HFFc6 (cell line): ENCODE measurements around the gene GAGE10. TPM values are rescaled to one million over a fixed set of nuclear protein-coding genes. Genes with fewer than 3 reads are reported as not detected.
"Not testable (repeated sequence)": the region's sequence is repeated elsewhere in the genome, so short reads cannot be mapped to it uniquely, and the experiment has no call there.

Experiments
- DNase-seq: peaks from one replicate; pipeline ENCODE4 v3.0.0-alpha.2; 2018
- H3K27ac Mint-ChIP-seq: 2 replicates; pipeline ENCODE4 v1.8.0; 2020; ENCODE audit warnings: mild to moderate bottlenecking, mixed read lengths
- H3K27me3 Mint-ChIP-seq: 2 replicates; pipeline ENCODE4 v1.8.0; 2021; ENCODE audit warnings: mild to moderate bottlenecking, moderate library complexity, mixed read lengths; ENCODE audit not compliant: insufficient read depth
- H3K36me3 Mint-ChIP-seq: 2 replicates; pipeline ENCODE4 v1.8.0; 2021; ENCODE audit warnings: low read depth, mixed read lengths
- H3K4me1 Mint-ChIP-seq: 2 replicates; pipeline ENCODE4 v1.8.0; 2020; ENCODE audit warnings: low read depth, mixed read lengths
- H3K4me3 Mint-ChIP-seq: 2 replicates; pipeline ENCODE4 v1.8.0; 2020; ENCODE audit warnings: mild to moderate bottlenecking, moderate library complexity, mixed read lengths
- H3K9me3 Mint-ChIP-seq: 2 replicates; pipeline ENCODE4 v1.8.0; 2020; ENCODE audit warnings: mild to moderate bottlenecking, mixed read lengths
- CTCF ChIP-seq: fragments of 200-600 bp; sonication (generic); IDR thresholded peaks from 2 replicates; pipeline ENCODE4 v1.5.0; 2021; ENCODE audit warnings: antibody characterized with exemption, mild to moderate bottlenecking
- total RNA-seq, 6 experiments: library from RNA; stranded (reverse); fragmentation: NEBNext Ultra II Directional; extraction: Animal tissue kit (Norgen Biotek cat#: 25700); gene quantifications; 2 replicates in 1 of 6; 3 replicates in 5 of 6; pipeline ENCODE4 v1.2.3, GENCODE V29; 2021

GAGE10 gene
- total RNA-seq, 6 experiments from 2014 or later: not detected

- H3K36me3 Mint-ChIP-seq: no peaks in the 10 kb centered on the region
- H3K9me3 Mint-ChIP-seq: no peaks in the 10 kb centered on the region
- peaks cover 5% of the 10 kb centered on the region; the same call in 1 of the 2 replicates for H3K27me3 Mint-ChIP-seq
- H3K4me3 Mint-ChIP-seq: no peak overlapping the region
- no peaks in the 10 kb centered on the region for H3K4me1 Mint-ChIP-seq
- TF ChIP-seq CTCF: no peak
- no peak for DNase-seq
- no peak overlapping the region for H3K27ac Mint-ChIP-seq
These were observed 12.6 kb downstream of the GAGE10 start for GRCh38 chrX:49316085-49316484.

GRCh38 chrX:49321737-49322136, 18.3 kb downstream of the GAGE10 start, which contains the start of gene GAGE12J:
Gene GAGE12J (plus strand): TSS chrX:49322037. CDS start chrX:49323194, 1,157 bp downstream.
- H3K36me3 Mint-ChIP-seq, H3K27ac Mint-ChIP-seq, H3K4me1 Mint-ChIP-seq, H3K4me3 Mint-ChIP-seq, H3K27me3 Mint-ChIP-seq, H3K9me3 Mint-ChIP-seq, DNase-seq: not testable (repeated sequence)

GRCh38 chrX:49322266-49322665, 18.8 kb downstream of the GAGE10 start:
- H3K27me3 Mint-ChIP-seq, H3K36me3 Mint-ChIP-seq, H3K9me3 Mint-ChIP-seq, H3K4me1 Mint-ChIP-seq, DNase-seq, H3K4me3 Mint-ChIP-seq, H3K27ac Mint-ChIP-seq: not testable (repeated sequence)

DNA sequence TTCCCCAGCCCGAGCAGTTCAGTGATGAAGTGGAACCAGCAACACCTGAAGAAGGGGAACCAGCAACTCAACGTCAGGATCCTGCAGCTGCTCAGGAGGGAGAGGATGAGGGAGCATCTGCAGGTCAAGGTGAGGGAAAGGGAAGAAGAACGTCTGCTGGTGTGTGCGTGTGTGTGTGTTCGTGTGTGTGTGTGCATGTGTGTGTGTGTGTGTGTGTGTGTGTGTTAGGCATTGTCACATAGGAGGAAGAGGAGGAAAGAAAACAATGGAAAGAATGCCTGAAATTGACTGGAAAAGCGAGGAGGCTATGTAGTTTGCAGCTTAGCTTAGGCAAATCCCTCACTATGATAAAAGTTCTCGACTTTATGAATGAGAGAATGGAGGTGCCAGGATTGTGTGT, 20.3 kb downstream of the GAGE10 start:
- H3K4me1 Mint-ChIP-seq, H3K4me3 Mint-ChIP-seq, DNase-seq, H3K36me3 Mint-ChIP-seq, H3K27me3 Mint-ChIP-seq, H3K9me3 Mint-ChIP-seq, H3K27ac Mint-ChIP-seq: not testable (repeated sequence)

DNA sequence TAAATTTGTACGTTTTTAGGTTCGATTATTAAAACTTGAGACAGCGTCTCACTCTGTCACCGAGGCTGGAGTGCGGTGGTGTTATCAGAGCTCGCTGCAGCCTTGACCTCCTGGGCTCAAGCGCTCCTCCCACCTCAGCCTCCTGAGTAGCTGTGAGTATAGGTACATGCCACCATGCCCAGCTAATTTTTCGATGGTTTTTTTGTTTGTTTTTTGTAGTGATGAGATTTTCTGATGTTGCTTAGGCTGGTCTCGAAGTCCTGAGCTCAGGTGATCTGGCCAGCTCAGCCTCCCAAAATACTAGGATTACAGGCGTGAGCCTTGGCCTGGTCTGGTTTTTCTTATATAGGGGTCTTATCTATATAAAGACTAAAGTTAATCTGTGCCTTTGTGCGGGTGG, 27.0 kb downstream of the GAGE10 start:
- H3K27ac Mint-ChIP-seq, H3K9me3 Mint-ChIP-seq, H3K4me1 Mint-ChIP-seq, DNase-seq, H3K4me3 Mint-ChIP-seq, H3K36me3 Mint-ChIP-seq, H3K27me3 Mint-ChIP-seq: not testable (repeated sequence)

DNA sequence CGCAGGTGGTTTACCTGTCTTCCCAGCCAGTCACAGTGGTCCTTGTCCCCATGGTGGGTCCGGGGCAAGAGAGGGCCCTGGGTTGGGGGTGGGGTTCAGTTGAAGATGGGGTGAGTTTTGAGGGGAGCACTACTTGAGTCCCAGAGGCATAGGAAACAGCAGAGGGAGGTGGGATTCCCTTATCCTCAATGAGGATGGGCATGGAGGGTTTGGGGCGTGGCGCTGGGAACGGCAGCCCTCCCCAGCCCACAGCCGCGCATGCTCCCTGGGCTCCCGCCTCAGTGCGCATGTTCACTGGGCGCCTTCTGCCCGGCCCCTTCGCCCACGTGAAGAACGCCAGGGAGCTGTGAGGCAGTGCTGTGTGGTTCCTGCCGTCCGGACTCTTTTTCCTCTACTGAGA, 27.8 kb downstream of the GAGE10 start, which contains the start of gene GAGE13:
TSS of gene GAGE13 (plus strand) at position 301 of the 400 bp plus-strand sequence. CDS start 1,156 bp downstream, outside the sequence.
- not testable (repeated sequence) for H3K36me3 Mint-ChIP-seq, H3K9me3 Mint-ChIP-seq, H3K4me3 Mint-ChIP-seq, H3K4me1 Mint-ChIP-seq, H3K27me3 Mint-ChIP-seq, DNase-seq, H3K27ac Mint-ChIP-seq

GRCh38 chrX:49331841-49332240, 28.4 kb downstream of the GAGE10 start:
- not testable (repeated sequence) for H3K27me3 Mint-ChIP-seq, H3K27ac Mint-ChIP-seq, DNase-seq, H3K9me3 Mint-ChIP-seq, H3K36me3 Mint-ChIP-seq, H3K4me1 Mint-ChIP-seq, H3K4me3 Mint-ChIP-seq

DNA sequence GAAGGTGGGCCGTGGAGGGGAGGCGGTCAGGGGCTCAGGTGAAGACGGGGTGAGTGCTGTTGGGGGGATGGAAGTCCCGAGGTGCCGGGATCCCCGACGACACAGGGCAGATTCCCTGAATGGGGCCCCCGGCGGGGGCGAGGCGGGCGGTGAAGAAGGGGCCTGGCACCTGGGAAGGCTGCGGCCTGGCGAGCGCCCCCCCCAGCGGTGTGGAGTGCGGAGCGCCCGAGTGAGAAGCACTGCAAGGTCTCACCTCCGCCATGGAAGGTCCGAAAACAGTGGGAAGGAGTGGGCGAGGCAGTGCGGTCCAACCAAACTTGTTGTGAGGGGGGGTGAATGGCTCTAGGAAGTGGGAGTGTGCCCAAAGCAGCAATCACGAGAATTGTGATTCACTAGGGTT, 38.0 kb downstream of the GAGE10 start:
- not testable (repeated sequence) for H3K4me3 Mint-ChIP-seq, H3K9me3 Mint-ChIP-seq, H3K4me1 Mint-ChIP-seq, H3K27me3 Mint-ChIP-seq, H3K27ac Mint-ChIP-seq, DNase-seq, H3K36me3 Mint-ChIP-seq

DNA sequence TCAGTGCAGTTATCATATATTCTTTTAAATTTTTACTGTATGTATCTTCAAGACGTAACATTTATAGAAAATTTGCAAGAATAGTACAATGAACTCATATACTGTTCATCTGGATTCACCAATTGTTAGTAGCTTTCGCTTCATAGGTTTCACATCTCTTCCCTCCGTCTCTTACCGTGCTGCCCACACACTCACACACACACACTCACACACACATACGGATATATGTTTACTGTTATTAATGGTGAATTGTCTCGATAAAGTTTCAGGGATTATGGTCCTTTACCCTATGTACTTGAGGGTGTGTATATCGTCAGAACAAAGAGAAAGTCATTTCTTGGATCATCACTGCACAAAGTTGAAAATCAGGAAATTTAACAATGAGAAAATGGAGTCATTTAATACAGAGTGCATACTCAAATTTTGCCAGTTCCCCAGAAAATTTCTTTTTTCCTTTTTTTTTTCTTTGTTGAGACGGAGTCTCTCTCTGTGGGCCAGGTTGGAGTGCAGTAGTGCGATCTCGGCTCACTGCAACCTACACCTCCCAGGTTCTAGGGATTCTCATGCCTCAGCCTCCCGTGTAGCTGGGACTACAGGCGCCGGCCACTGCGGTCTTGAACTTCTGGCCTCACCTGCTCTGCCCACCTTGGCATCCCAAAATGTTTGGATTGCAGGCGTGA, 41.2 kb downstream of the GAGE10 start:
- H3K4me3 Mint-ChIP-seq, H3K36me3 Mint-ChIP-seq, H3K9me3 Mint-ChIP-seq: not testable (repeated sequence)

DNA sequence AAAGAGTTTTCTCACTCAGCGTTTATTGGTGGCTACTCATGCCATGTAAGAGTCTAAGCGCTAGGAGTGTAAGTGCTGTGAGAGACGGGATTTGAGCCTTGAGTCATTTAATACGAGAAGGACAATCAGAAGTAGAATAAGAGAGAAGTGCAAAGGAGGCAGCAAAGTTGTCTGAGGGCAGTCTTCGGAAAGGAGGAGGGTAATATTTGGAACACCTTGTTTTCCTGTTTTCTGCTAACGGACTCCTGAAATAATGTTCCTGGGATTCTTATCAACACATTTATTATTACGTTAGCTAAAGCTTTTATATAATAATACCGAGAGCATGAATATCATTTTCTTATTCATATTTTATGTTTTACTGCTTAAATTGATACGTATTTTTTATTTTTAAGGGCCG, 42.0 kb downstream of the GAGE10 start:
- H3K27ac Mint-ChIP-seq, H3K27me3 Mint-ChIP-seq, H3K36me3 Mint-ChIP-seq, H3K4me1 Mint-ChIP-seq, H3K4me3 Mint-ChIP-seq, H3K9me3 Mint-ChIP-seq, DNase-seq: not testable (repeated sequence)

More for the DNA sequence above, 41.2 kb downstream of the GAGE10 start:
- H3K27ac Mint-ChIP-seq, DNase-seq, H3K4me1 Mint-ChIP-seq, H3K27me3 Mint-ChIP-seq: not testable (repeated sequence)

GRCh38 chrX:49346150-49346549, 42.7 kb downstream of the GAGE10 start:
- not testable (repeated sequence) for H3K27me3 Mint-ChIP-seq, H3K27ac Mint-ChIP-seq, H3K4me1 Mint-ChIP-seq, H3K4me3 Mint-ChIP-seq, H3K9me3 Mint-ChIP-seq, DNase-seq, H3K36me3 Mint-ChIP-seq
